HEK293 (cell line): ENCODE results near the gene RAD54L.

Experiments
- GLIS2 ChIP-seq: fragments of 450-650 bp; formaldehyde crosslinking; IDR thresholded peaks from 2 replicates; pipeline ENCODE4 v1.5.1; 2016; ENCODE audit warnings: missing biosample characterization, missing genetic modification characterization
- KLF10 ChIP-seq: fragments of 450-650 bp; IDR thresholded peaks from 2 replicates; pipeline ENCODE4 v1.5.1; 2018; ENCODE audit warnings: missing biosample characterization, mild to moderate bottlenecking, missing genetic modification characterization
- ZBTB7A ChIP-seq: fragments of 450-650 bp; formaldehyde crosslinking; IDR thresholded peaks from 2 replicates; pipeline ENCODE4 v1.5.1; 2016; ENCODE audit warnings: low read depth, missing biosample characterization, missing genetic modification characterization
- ZIC2 ChIP-seq: fragments of 450-650 bp; formaldehyde crosslinking; IDR thresholded peaks from 2 replicates; pipeline ENCODE4 v1.5.1; 2016; ENCODE audit warnings: missing biosample characterization, missing genetic modification characterization
- ZNF239 ChIP-seq: fragments of 450-650 bp; formaldehyde crosslinking; IDR thresholded peaks from 2 replicates; pipeline ENCODE4 v1.5.1; 2016; ENCODE audit warnings: missing biosample characterization, missing genetic modification characterization
- ZNF292 ChIP-seq: fragments of 450-650 bp; formaldehyde crosslinking; IDR thresholded peaks from 2 replicates; pipeline ENCODE4 v1.5.1; 2016; ENCODE audit warnings: low read depth, missing biosample characterization, missing genetic modification characterization, borderline replicate concordance
- ZNF302 ChIP-seq: fragments of 450-650 bp; formaldehyde crosslinking; IDR thresholded peaks from 2 replicates; pipeline ENCODE4 v1.5.1; 2016; ENCODE audit warnings: missing biosample characterization, missing genetic modification characterization, low read depth
- ZNF335 ChIP-seq: fragments of 450-650 bp; formaldehyde crosslinking; conservative IDR thresholded peaks from 2 replicates; pipeline ENCODE4 v1.5.1; 2016; ENCODE audit warnings: missing biosample characterization, missing genetic modification characterization
- ZNF626 ChIP-seq: fragments of 450-650 bp; sonication (Bioruptor Pico); formaldehyde crosslinking; IDR thresholded peaks from 2 replicates; pipeline ENCODE4 v1.5.1; 2018; ENCODE audit warnings: missing biosample characterization, missing genetic modification characterization, inconsistent platforms
- ZNF629 ChIP-seq: fragments of 450-650 bp; formaldehyde crosslinking; IDR thresholded peaks from 2 replicates; pipeline ENCODE4 v1.5.1; 2017; ENCODE audit warnings: missing biosample characterization, missing genetic modification characterization
- ZNF670 ChIP-seq: fragments of 450-650 bp; formaldehyde crosslinking; IDR thresholded peaks from 2 replicates; pipeline ENCODE4 v1.5.1; 2016; ENCODE audit warnings: missing biosample characterization, missing genetic modification characterization, low read depth
- ZNF677 ChIP-seq: fragments of 450-650 bp; IDR thresholded peaks from 2 replicates; pipeline ENCODE4 v1.5.0; 2018; ENCODE audit warnings: missing biosample characterization, mild to moderate bottlenecking, missing genetic modification characterization, moderate library complexity
- TF ChIP-seq, protein P1 (sequence below): fragments of 450-650 bp; formaldehyde crosslinking; IDR thresholded peaks from 2 replicates; pipeline ENCODE4 v1.5.1; 2016; ENCODE audit warnings: missing biosample characterization, missing genetic modification characterization
- TF ChIP-seq, protein P2 (sequence below): fragments of 450-650 bp; formaldehyde crosslinking; IDR thresholded peaks from 2 replicates; pipeline ENCODE4 v1.5.1; 2016; ENCODE audit warnings: missing biosample characterization, missing genetic modification characterization
- TF ChIP-seq, protein P3 (sequence below): fragments of 450-650 bp; formaldehyde crosslinking; IDR thresholded peaks from 2 replicates; pipeline ENCODE4 v1.5.1; 2016; ENCODE audit warnings: missing biosample characterization, missing genetic modification characterization
- TF ChIP-seq, protein P4 (sequence below): fragments of 450-650 bp; IDR thresholded peaks from 2 replicates; pipeline ENCODE4 v1.5.1; 2018; ENCODE audit warnings: missing biosample characterization, mild to moderate bottlenecking, missing genetic modification characterization
- TF ChIP-seq, protein P5 (sequence below): fragments of 450-650 bp; formaldehyde crosslinking; IDR thresholded peaks from 2 replicates; pipeline ENCODE4 v1.5.1; 2016; ENCODE audit warnings: missing biosample characterization, missing genetic modification characterization
- TF ChIP-seq, protein P6 (sequence below): fragments of 450-650 bp; formaldehyde crosslinking; IDR thresholded peaks from 2 replicates; pipeline ENCODE4 v1.5.1; 2016; ENCODE audit warnings: missing biosample characterization, missing genetic modification characterization

RAD54L gene

DNA sequence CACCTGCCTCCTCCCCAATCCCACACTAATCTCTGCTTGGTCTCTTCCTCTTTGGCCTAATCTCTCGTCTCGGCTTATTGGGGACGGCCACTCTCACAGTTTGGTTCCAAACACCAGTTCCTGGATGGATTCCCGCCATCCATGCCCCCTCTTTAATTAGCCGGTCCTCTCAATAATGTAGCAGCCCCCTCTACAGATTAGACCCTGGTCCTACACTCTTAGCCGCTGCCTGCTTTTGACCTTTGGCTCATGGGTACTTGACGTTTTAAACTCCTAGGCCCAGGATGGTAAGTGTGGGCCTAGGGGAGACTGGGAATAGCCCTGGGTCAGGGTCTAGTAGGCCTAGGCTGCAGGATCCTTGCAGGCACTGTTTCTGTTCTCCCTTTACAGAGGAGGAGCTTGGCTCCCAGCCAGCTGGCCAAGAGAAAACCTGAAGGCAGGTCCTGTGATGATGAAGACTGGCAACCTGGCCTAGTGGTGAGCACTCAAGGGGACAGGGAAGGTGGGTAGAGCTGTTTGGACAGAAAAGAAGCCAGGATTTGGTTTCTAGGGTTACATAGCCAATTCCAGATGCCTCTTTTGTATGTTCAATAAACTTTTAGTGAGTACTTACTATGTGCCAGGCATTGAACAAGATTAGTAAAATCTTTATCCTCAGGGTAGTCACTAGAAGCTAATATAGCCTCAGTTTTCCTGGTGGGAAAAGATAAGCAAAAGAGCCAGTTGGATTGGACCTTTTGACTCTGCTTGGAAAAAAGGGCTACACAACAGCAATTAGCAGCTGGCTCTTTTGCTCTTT lies 758 bp downstream of the RAD54L start (continued):
- TF ChIP-seq ZNF292 (tag by site-specific recombination) (no peak), ZNF239 (tag by site-specific recombination) (no peak), ZNF677 (tag by site-specific recombination) (no peak), ZNF629 (tag by site-specific recombination) (no peak), GLIS2 (tag by site-specific recombination) (no peak), ZNF626 (no peak), ZNF335 (peak; percentile 95), ZBTB7A (tag by site-specific recombination) (no peak), KLF10 (0 out of 2 replicates have a peak, but pooled peaks have one; percentile 7), ZIC2 (no peak), ZNF302 (tag by site-specific recombination) (no peak), ZNF670 (tag by site-specific recombination) (no peak)
- TF ChIP-seq, protein P1, sequence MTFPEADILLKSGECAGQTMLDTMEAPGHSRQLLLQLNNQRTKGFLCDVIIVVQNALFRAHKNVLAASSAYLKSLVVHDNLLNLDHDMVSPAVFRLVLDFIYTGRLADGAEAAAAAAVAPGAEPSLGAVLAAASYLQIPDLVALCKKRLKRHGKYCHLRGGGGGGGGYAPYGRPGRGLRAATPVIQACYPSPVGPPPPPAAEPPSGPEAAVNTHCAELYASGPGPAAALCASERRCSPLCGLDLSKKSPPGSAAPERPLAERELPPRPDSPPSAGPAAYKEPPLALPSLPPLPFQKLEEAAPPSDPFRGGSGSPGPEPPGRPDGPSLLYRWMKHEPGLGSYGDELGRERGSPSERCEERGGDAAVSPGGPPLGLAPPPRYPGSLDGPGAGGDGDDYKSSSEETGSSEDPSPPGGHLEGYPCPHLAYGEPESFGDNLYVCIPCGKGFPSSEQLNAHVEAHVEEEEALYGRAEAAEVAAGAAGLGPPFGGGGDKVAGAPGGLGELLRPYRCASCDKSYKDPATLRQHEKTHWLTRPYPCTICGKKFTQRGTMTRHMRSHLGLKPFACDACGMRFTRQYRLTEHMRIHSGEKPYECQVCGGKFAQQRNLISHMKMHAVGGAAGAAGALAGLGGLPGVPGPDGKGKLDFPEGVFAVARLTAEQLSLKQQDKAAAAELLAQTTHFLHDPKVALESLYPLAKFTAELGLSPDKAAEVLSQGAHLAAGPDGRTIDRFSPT (tag by site-specific recombination): no peak
- TF ChIP-seq, protein P2, sequence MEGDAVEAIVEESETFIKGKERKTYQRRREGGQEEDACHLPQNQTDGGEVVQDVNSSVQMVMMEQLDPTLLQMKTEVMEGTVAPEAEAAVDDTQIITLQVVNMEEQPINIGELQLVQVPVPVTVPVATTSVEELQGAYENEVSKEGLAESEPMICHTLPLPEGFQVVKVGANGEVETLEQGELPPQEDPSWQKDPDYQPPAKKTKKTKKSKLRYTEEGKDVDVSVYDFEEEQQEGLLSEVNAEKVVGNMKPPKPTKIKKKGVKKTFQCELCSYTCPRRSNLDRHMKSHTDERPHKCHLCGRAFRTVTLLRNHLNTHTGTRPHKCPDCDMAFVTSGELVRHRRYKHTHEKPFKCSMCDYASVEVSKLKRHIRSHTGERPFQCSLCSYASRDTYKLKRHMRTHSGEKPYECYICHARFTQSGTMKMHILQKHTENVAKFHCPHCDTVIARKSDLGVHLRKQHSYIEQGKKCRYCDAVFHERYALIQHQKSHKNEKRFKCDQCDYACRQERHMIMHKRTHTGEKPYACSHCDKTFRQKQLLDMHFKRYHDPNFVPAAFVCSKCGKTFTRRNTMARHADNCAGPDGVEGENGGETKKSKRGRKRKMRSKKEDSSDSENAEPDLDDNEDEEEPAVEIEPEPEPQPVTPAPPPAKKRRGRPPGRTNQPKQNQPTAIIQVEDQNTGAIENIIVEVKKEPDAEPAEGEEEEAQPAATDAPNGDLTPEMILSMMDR (tag by site-specific recombination): peak; percentile 25; the same call in 1 of the 2 replicates
- TF ChIP-seq, protein P3, sequence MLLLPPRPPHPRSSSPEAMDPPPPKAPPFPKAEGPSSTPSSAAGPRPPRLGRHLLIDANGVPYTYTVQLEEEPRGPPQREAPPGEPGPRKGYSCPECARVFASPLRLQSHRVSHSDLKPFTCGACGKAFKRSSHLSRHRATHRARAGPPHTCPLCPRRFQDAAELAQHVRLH: no peak
- TF ChIP-seq, protein P4, sequence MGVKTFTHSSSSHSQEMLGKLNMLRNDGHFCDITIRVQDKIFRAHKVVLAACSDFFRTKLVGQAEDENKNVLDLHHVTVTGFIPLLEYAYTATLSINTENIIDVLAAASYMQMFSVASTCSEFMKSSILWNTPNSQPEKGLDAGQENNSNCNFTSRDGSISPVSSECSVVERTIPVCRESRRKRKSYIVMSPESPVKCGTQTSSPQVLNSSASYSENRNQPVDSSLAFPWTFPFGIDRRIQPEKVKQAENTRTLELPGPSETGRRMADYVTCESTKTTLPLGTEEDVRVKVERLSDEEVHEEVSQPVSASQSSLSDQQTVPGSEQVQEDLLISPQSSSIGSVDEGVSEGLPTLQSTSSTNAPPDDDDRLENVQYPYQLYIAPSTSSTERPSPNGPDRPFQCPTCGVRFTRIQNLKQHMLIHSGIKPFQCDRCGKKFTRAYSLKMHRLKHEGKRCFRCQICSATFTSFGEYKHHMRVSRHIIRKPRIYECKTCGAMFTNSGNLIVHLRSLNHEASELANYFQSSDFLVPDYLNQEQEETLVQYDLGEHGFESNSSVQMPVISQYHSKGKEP (tag by site-specific recombination): peak; percentile 38; the same call in 1 of the 2 replicates
- TF ChIP-seq, protein P5, sequence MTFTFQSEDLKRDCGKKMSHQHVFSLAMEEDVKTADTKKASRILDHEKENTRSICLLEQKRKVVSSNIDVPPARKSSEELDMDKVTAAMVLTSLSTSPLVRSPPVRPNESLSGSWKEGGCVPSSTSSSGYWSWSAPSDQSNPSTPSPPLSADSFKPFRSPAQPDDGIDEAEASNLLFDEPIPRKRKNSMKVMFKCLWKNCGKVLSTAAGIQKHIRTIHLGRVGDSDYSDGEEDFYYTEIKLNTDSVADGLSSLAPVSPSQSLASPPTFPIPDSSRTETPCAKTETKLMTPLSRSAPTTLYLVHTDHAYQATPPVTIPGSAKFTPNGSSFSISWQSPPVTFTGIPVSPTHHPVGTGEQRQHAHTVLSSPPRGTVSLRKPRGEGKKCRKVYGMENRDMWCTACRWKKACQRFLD (tag by site-specific recombination): no peak
- TF ChIP-seq, protein P6, sequence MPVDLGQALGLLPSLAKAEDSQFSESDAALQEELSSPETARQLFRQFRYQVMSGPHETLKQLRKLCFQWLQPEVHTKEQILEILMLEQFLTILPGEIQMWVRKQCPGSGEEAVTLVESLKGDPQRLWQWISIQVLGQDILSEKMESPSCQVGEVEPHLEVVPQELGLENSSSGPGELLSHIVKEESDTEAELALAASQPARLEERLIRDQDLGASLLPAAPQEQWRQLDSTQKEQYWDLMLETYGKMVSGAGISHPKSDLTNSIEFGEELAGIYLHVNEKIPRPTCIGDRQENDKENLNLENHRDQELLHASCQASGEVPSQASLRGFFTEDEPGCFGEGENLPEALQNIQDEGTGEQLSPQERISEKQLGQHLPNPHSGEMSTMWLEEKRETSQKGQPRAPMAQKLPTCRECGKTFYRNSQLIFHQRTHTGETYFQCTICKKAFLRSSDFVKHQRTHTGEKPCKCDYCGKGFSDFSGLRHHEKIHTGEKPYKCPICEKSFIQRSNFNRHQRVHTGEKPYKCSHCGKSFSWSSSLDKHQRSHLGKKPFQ (tag by site-specific recombination): no peak
